ENCODE results near the gene COL6A2. TPM values are rescaled to one million over a fixed set of nuclear protein-coding genes. Genes with fewer than 3 reads are reported as not detected.

COL6A2 gene
- total and polyA plus RNA-seq, 10 of the 15 experiments (the other 5 are each of a cell fraction or from before 2014, with no cell fraction given): 0.16 to 1.3 (median 0.34) TPM; not detected in 7

- no peak for TF ChIP-seq ZBTB40 (IDR thresholded peaks at IDR 0.05; ENCODE audit: borderline replicate concordance)
- TF ChIP-seq ETV6 (conservative IDR thresholded peaks at IDR 0.05 in 1 of 2, IDR thresholded peaks at IDR 0.05 in 1 of 2; ENCODE audit: borderline replicate concordance in 1 of 2, low read depth in 1 of 2): no peak
- TF ChIP-seq CEBPB (IDR thresholded peaks at IDR 0.05; ENCODE audit: borderline replicate concordance in 1 of 2, low read depth in 2 of 2, low read length in 2 of 2): no peak
These were observed 31.1 kb downstream of the COL6A2 start (continued) for GRCh38 chr21:46128933-46129571.

- POLR2A ChIA-PET: no interaction called here
- TF ChIP-seq NR2F1 (conservative IDR thresholded peaks at IDR 0.05) (no peak), CREB1 (IDR thresholded peaks at IDR 0.05; ENCODE audit: low read depth) (no peak), NR2C1 (IDR thresholded peaks at IDR 0.05) (no peak), PML (IDR thresholded peaks at IDR 0.05; ENCODE audit: low read length) (no peak), RUNX3 (IDR thresholded peaks at IDR 0.05; ENCODE audit: low read length) (no peak)
- TF ChIP-seq, protein P1, sequence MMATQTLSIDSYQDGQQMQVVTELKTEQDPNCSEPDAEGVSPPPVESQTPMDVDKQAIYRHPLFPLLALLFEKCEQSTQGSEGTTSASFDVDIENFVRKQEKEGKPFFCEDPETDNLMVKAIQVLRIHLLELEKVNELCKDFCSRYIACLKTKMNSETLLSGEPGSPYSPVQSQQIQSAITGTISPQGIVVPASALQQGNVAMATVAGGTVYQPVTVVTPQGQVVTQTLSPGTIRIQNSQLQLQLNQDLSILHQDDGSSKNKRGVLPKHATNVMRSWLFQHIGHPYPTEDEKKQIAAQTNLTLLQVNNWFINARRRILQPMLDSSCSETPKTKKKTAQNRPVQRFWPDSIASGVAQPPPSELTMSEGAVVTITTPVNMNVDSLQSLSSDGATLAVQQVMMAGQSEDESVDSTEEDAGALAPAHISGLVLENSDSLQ (IDR thresholded peaks at IDR 0.05): no peak
- TF ChIP-seq, protein P2, sequence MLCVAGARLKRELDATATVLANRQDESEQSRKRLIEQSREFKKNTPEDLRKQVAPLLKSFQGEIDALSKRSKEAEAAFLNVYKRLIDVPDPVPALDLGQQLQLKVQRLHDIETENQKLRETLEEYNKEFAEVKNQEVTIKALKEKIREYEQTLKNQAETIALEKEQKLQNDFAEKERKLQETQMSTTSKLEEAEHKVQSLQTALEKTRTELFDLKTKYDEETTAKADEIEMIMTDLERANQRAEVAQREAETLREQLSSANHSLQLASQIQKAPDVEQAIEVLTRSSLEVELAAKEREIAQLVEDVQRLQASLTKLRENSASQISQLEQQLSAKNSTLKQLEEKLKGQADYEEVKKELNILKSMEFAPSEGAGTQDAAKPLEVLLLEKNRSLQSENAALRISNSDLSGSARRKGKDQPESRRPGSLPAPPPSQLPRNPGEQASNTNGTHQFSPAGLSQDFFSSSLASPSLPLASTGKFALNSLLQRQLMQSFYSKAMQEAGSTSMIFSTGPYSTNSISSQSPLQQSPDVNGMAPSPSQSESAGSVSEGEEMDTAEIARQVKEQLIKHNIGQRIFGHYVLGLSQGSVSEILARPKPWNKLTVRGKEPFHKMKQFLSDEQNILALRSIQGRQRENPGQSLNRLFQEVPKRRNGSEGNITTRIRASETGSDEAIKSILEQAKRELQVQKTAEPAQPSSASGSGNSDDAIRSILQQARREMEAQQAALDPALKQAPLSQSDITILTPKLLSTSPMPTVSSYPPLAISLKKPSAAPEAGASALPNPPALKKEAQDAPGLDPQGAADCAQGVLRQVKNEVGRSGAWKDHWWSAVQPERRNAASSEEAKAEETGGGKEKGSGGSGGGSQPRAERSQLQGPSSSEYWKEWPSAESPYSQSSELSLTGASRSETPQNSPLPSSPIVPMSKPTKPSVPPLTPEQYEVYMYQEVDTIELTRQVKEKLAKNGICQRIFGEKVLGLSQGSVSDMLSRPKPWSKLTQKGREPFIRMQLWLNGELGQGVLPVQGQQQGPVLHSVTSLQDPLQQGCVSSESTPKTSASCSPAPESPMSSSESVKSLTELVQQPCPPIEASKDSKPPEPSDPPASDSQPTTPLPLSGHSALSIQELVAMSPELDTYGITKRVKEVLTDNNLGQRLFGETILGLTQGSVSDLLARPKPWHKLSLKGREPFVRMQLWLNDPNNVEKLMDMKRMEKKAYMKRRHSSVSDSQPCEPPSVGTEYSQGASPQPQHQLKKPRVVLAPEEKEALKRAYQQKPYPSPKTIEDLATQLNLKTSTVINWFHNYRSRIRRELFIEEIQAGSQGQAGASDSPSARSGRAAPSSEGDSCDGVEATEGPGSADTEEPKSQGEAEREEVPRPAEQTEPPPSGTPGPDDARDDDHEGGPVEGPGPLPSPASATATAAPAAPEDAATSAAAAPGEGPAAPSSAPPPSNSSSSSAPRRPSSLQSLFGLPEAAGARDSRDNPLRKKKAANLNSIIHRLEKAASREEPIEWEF (IDR thresholded peaks at IDR 0.05; ENCODE audit: insufficient replicate concordance, low read depth, low read length): no peak
These were observed 32.1 kb downstream of the COL6A2 start for GRCh38 chr21:46129846-46130651.

More at GRCh38 chr21:46129846-46130651, 32.1 kb downstream of the COL6A2 start:
- H3K4me1 ChIP-seq (ENCODE audit: control insufficient read depth, insufficient read depth, low read length): no peaks in the 10 kb centered on the region
- no peaks in the 10 kb centered on the region for H3K79me2 ChIP-seq (ENCODE audit: control insufficient read depth, insufficient read depth, low read length)
- BruUV-seq (replicated peaks): no TSS peak
- no peak overlapping the region for H3K4me2 ChIP-seq (ENCODE audit: control insufficient read depth, insufficient read depth)
- intact Hi-C loops (cut with micrococcal nuclease; ENCODE audit: unreplicated experiment) (no loop called here), in situ Hi-C loops (cut with MboI) (no loop called here)
- H3K9ac ChIP-seq (ENCODE audit: control insufficient read depth, insufficient read depth, low read length): no peak overlapping the region
- H3K9me3 ChIP-seq (replicated peaks; ENCODE audit: control insufficient read depth, insufficient read depth, low read length): no peaks in the 10 kb centered on the region; the same call in 2 of the 3 replicates
- no peaks in the 10 kb centered on the region for H3K36me3 ChIP-seq (ENCODE audit: control insufficient read depth in 2 of 2, insufficient read depth in 2 of 2, low read length in 1 of 2)
- 43% methylated on average over 27 of the region's 27 CpGs for WGBS (ENCODE audit: insufficient coverage, insufficient replicate concordance, low lambda C conversion rate, missing lambda C conversion rate)
- no peak overlapping the region for H2AFZ ChIP-seq (ENCODE audit: control insufficient read depth, low read depth, low read length)
- RAD21 ChIA-PET (ENCODE audit: unreplicated experiment): no interaction called here
- H4K20me1 ChIP-seq (ENCODE audit: control insufficient read depth, insufficient read depth): no peaks in the 10 kb centered on the region
- DNase-seq (ENCODE audit: low read depth, low spot score) (no peak), ATAC-seq (no peak), FAIRE-seq (no peak)
- CTCF ChIA-PET: interaction anchor here (0.6 to 1.1 kb wide), 2 partner anchors 14 to 1001 kb away, joined by 5 read pairs; no protein-coding TSS in a partner anchor
- SMC1A ChIA-PET (ENCODE audit: uncharacterized antibody, unreplicated experiment): no interaction called here
- no peaks in the 10 kb centered on the region for H3K27me3 ChIP-seq (replicated peaks in 1 of 2; ENCODE audit: control insufficient read depth in 2 of 2, insufficient read depth in 2 of 2, low read length in 1 of 2)
- H3K27ac ChIP-seq (ENCODE audit: control insufficient read depth, insufficient read depth): no peak overlapping the region
- H3K4me3 ChIP-seq: no peak overlapping the region
